HG03039 (cell line): ENCODE results near the gene SOX8.
"Not testable (repeated sequence)": the region's sequence is repeated elsewhere in the genome, so short reads cannot be mapped to it uniquely, and the experiment has no call there.

Experiments used
- ATAC-seq: cut with Tn5 transposase; IDR thresholded peaks from one replicate; pipeline ENCODE4 v1.9.1; 2021; ENCODE audit warnings: mild to moderate bottlenecking, moderate library complexity; ENCODE audit not compliant: unreplicated experiment

The SOX8 gene

GRCh38 chr16:1021553-1022160 is 40.1 kb downstream of the SOX8 start:
- ATAC-seq = no peak

GRCh38 chr16:1022466-1022865 is 40.9 kb downstream of the SOX8 start:
- no peak for ATAC-seq

- ATAC-seq = no peak
Observed at GRCh38 chr16:1024138-1024537, 42.6 kb downstream of the SOX8 start.

GRCh38 chr16:1025183-1025809 is 43.7 kb downstream of the SOX8 start:
- ATAC-seq = not testable (repeated sequence)

DNA sequence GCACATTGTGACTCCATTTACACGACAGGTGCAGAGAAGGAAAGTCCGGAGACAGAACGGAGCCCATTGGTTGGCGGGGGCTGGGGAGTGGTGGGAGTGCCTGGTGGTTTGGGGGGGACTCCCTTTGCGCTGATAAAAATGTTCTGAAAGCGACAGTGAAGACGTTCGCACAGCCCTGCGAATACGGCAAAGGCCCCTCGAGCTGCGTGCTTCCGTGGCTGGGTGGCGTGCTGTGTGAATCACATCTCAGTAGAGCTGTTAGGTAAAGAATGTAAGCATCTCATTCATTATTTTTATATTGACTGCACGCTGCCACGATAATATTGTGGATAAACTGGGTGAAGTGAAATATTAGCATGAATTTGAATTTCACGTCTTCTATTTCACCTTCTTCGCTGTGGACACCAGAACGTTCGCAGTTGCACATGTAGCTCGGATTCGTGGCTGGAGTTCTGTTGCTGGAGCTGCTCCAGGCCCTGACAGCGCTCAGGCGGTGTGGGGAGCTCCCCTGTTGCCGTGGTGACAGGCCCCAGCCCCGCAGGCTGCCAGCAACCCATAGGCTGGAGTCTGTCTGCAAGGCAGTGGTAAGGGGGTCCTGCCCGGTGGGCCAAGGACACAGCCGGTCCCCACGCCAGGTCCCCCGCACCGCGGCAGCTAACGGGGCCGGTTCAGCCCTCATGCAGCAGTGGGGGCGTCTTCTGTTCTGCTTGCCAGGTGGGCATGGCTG is 44.6 kb downstream of the SOX8 start:
- no peak for ATAC-seq

DNA sequence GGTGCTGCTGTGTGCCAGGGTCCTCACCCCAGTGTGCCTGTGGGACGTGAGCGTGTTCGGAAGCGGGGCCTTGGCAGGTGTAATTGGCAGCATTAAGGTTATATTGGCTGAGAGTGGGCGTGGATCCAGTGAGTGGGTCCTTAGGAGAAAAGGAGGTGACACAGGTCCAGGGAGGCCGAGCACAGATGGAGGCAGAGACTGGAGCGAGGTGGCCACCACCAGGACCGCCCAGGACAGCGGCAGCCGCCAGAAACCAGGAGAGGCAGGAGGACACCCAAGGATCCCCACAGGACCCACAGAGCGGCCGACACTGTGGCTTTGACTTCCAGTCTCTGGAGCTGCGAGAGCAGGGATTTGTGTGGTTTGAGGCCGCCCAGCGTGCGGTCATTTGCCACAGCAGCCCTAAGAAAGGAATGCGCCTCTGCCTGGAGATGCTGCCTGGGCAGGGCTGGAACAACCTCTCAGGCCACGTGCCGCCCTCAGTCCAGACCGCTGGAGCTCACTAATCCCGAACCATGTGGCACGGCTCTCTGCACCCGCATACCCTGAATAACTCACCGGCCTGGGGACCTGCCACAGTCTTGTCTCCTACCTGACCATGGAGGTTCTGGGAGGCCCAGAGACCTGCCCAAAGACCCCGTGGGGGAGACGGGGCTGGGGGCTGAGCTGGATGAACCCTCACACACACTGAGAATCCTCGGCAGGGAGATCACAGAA is 45.4 kb downstream of the SOX8 start:
- ATAC-seq = no peak

- no peak for ATAC-seq
Observed at GRCh38 chr16:1027501-1027815, 45.9 kb downstream of the SOX8 start.

DNA sequence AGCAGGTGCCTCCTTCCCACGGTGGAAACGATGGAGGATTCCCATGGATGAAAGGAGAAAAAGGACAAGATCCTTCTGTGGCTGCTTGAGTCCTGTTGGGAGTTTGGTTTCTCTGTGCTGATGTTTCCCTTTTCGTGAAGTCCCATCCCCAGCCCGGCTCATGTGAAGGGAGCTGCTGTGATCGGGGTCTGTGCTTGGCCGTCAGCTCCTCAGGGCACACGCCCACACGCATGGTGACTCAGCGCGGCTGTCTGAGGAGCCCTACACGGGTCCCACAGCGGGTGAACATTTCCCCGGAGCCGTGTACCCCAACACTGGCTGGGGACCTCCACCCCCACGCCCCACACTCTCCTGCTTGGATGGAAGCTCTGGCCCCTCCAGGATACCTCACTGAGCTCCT is 46.5 kb downstream of the SOX8 start:
- ATAC-seq = no peak

- no peak for ATAC-seq
Observed at GRCh38 chr16:1028524-1029258, 47.1 kb downstream of the SOX8 start.

DNA sequence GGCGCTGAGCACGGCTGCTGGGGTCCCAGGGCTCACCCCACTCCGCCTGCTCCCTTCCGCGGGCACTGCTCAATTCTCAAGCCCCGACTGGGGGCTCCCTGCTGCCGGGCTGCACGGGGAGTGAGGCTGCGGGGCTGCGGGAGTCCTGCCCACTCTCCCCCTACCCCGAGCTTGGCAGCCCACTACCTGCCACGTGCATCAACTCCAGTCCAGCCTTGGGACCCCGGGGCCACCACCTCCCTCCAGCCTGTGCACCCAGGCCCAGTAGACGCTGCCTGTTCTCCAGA is 47.6 kb downstream of the SOX8 start:
- no peak for ATAC-seq

GRCh38 chr16:1030473-1030901 is 48.9 kb downstream of the SOX8 start:
- ATAC-seq = no peak

GRCh38 chr16:1031666-1032065 is 50.1 kb downstream of the SOX8 start:
- no peak for ATAC-seq

- ATAC-seq = no peak
Observed at GRCh38 chr16:1032607-1033006, 51.0 kb downstream of the SOX8 start.

DNA sequence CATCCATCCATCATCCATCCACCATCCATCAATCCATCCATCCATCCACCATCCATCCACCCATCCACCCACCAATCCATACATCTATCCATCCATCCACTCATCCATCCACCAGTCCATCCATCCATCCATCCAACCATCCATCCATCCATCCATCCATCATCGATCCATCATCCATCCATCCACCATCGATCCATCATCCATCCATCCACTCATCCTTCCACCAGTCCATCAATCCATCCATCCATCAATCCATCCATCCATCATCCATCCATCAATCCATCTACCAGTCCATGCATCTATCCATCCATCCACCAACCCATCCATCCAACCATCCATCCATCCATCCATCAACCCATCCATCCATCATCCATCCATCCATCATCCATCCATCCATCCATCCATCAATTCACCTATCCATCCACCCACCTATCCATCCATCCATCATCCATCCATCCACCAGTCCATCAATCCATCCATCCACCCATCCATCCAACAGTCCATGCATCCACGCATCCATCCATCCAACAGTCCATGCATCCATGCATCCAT is 51.6 kb downstream of the SOX8 start:
- ATAC-seq = no peak

- ATAC-seq = no peak
Observed at GRCh38 chr16:1034230-1035065, 52.9 kb downstream of the SOX8 start.

- ATAC-seq = no peak
Observed at GRCh38 chr16:1035066-1035415, 53.5 kb downstream of the SOX8 start.

DNA sequence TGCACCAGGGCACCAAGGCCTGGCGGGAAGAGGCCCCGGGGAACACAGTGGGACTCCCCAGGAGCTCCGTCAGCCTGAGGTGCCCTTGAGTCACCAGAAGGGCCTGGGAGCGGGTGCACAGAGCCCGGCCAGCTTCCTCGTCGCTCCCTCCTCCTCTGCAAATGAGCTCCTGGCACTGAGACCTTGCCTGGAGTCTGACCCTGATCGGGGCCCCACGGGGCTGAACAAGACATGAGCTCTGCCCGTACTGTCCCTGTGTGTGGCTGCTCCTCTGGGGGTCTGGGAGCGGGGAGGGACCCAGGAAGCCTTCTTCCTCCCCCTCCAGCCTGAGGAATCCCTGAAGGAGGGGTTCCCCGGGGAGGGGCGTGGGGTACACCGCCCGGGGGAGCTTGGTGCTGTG is 54.6 kb downstream of the SOX8 start:
- no peak for ATAC-seq
